Fibroblast of mammary gland (primary cell): Measurements from ENCODE around the gene SNED1.

Experiments used
- DNase-seq: peaks from one replicate; pipeline ENCODE4 v3.0.0-alpha.2; 2010; ENCODE audit warnings: low read depth
- H3K4me3 ChIP-seq: 2 replicates; pipeline ENCODE4 v1.5.1; 2011; ENCODE audit warnings: low read depth, mild to moderate bottlenecking, low read length, moderate library complexity; ENCODE audit not compliant: control insufficient read depth
- CTCF ChIP-seq: conservative IDR thresholded peaks from 2 replicates; pipeline ENCODE4 v1.5.1; 2011; ENCODE audit warnings: low read depth, low read length, inconsistent platforms; ENCODE audit not compliant: control insufficient read depth, insufficient read depth

SNED1 gene

DNA sequence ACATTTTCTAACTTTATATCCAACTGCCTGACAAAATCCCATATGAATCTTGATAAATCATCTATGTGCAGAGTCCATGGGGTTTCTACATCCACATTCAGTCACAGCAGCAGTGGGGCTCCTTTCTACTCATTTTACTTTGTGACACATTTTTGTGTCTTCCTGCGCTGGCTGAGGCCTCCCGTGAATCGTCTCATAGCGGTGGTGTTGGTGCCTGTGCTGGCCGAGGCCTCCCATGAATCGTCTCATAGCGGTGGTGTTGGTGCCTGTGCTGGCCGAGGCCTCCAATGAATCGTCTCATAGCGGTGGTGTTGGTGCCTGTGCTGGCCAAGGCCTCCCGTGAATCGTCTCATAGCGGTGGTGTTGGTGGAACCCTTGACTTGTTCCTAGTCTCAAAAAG, 17.0 kb downstream of the SNED1 start:
- no peak for TF ChIP-seq CTCF
- H3K4me3 ChIP-seq = no peak overlapping the region
- DNase-seq = no peak

- TF ChIP-seq CTCF = no peak
- H3K4me3 ChIP-seq = no peak overlapping the region
- no peak for DNase-seq
Observed at GRCh38 chr2:241017228-241017940, 19.0 kb downstream of the SNED1 start.

DNA sequence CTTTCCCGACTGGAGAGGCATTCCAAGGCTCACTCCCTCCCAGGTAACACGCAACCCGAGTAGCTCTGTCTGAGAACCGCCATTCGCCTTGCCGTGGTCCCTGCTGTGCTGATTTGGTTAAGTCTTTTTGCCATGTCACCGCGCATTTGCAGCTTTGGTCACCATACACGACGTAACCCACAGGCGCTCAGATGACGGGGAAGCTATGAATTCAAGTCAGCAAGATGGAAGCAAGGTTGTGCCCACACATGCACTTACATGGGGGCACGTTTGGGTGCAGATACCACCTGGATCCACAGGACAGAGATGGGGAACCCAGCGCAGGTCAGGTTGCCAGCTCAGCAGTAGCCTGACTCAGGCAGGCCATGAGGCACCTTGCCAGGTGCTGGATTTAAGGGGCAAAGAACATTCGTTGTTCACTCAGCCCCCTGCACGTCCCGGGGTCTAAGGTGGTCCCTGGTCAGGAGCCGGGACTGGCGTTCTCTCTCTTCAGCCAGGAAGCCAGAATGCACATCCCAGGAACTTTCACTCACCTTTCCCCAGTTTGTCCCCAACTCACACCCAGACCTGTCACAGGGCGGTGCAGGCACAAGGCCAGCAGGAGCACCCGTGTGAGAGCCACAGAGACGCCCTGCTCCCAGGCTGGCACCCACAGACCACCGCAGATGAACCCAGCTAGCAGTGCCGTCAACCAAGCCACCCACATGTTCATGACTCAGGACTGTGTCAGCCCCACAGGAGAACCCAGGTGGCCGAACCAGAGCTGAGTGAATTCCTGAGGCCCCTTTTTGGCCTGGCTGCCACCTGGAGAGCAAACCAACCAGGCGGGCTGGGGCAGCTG, 19.9 kb downstream of the SNED1 start:
- TF ChIP-seq CTCF = no peak
- no peak overlapping the region for H3K4me3 ChIP-seq
- peak; percentile 29 for DNase-seq

- no peak for DNase-seq
- no peak overlapping the region for H3K4me3 ChIP-seq
- TF ChIP-seq CTCF = no peak
Observed at GRCh38 chr2:241019441-241020139, 21.2 kb downstream of the SNED1 start.

DNA sequence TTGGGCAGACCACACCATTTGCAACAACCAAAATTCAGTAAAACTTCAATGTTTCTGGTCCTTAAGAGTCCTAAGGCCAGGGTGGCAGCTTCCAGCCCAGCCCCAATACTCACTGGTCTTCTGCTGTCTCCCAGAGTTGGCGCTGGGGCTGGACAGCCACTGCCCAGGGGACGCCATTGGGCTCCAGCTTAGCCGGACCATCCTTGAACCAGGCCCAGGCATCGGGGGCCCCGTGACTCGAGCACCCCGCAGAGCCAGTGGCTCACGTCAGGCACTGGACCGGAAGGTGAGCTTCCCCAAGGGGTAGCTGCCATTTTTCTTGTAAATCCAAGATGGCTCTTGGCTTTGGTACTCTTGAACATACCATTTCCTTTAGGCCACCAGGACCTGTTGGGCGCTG, 21.8 kb downstream of the SNED1 start:
- no peak for TF ChIP-seq CTCF
- H3K4me3 ChIP-seq = no peak overlapping the region
- DNase-seq = no peak

DNA sequence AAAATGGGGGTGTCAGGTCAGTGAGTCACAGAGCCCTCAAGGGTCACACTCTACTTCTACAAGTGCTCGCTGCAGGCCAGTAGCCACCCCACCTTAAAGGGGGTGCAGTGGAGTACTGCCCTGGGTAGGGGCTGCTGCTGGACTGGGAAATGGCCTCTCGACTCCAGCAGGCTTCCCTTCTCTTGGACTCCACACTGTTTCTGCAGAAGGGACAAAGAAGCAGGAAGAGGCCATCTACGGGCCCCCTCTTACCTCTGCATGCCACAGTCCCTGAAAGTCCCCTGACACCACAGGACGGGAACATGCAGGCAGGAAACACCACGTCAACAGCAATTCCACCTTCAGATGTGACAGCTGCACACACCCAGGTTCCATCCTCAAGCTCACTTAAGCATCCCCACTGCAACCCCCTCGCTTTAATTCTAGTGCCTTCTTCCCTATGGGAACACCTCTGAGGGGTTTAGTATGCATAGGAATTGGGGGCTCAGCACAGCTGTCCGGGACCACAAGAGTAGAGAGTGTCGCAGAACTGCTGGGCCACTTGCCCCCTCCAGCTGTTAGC, 22.3 kb downstream of the SNED1 start:
- H3K4me3 ChIP-seq = no peak overlapping the region
- no peak for DNase-seq
- TF ChIP-seq CTCF = no peak
